Measurements from ENCODE around the gene C1orf21.

C1orf21 gene

DNA sequence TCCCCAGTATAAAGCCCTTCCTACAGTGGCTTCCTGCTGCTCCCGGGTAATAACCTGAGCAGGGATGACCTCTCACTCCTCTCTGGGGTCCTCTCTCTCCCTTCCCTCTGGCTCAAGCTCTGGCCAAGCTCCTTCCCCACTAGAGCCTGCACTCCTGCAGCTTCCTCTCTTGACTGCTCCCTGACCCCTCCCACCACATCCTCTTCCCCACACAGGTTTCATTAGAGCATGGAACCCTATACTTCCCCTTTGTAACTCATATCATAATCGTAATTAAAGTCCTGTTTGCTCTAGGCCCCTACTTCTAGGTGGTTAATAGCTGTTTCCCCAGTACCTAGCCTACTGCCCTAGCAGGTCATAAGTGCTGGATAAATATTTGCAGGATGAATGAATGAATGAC, 146.2 kb downstream of the C1orf21 start:
- no peak overlapping the region for H3K27ac Mint-ChIP-seq
- no peaks in the 10 kb centered on the region for H3K9me3 Mint-ChIP-seq
- H3K4me3 Mint-ChIP-seq, result no peak overlapping the region
- no peaks in the 10 kb centered on the region for H3K36me3 Mint-ChIP-seq (ENCODE audit: low read depth)
- H3K4me1 Mint-ChIP-seq (ENCODE audit: low read depth), result peaks cover 3% of the 10 kb centered on the region
- peaks cover 5% of the 10 kb centered on the region for H3K27me3 Mint-ChIP-seq (ENCODE audit: low read depth)

DNA sequence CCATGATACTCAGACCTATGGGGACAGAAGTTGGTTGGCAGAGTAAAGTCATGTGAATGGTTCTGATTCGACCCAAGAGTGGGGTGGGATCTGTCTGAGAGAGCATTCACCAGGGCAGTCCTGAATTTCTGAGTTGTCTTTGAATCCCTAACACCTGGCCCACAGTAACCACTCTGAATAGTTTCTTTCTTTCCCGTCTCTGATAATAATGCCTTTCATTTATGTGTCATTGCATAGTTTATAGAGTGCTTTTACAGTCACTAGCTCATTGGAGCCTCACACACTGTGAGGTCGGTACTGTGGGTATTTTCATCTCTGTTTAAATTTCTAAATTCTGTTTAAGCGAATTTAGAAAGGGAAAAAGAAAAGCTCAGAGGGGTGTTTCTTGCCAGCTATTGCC, 147.1 kb downstream of the C1orf21 start:
- Mint-ChIP-seq H3K9me3 (no peaks in the 10 kb centered on the region), H3K4me1 (ENCODE audit: low read depth) (peaks cover 3% of the 10 kb centered on the region), H3K36me3 (ENCODE audit: low read depth) (no peaks in the 10 kb centered on the region), H3K27me3 (ENCODE audit: low read depth) (peaks cover 5% of the 10 kb centered on the region), H3K27ac (no peak overlapping the region), H3K4me3 (no peak overlapping the region)

DNA sequence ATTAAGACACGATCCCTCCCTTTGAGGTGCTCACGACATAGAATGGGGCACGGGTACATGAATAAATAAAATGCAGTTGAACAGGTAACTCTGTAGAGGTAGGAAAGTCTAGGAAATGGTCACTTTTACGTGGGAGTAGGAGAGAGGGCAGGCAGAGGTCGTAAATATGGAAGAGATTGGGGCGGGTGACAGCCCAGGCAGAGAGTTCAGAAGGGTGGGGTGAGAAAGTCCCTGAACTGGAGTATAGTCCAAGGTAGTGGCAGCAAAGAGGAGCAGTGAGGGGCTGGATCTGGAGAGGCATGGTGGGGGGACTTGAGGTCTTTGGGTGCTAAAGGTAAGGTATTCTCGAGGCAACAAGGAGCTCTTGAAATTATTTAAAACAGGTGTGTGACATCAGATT, 147.9 kb downstream of the C1orf21 start:
- H3K36me3 Mint-ChIP-seq (ENCODE audit: low read depth), result no peaks in the 10 kb centered on the region
- H3K4me1 Mint-ChIP-seq (ENCODE audit: low read depth), result peaks cover 3% of the 10 kb centered on the region
- no peaks in the 10 kb centered on the region for H3K9me3 Mint-ChIP-seq
- peaks cover 5% of the 10 kb centered on the region for H3K27me3 Mint-ChIP-seq (ENCODE audit: low read depth)
- no peak overlapping the region for H3K4me3 Mint-ChIP-seq
- H3K27ac Mint-ChIP-seq, result no peak overlapping the region

DNA sequence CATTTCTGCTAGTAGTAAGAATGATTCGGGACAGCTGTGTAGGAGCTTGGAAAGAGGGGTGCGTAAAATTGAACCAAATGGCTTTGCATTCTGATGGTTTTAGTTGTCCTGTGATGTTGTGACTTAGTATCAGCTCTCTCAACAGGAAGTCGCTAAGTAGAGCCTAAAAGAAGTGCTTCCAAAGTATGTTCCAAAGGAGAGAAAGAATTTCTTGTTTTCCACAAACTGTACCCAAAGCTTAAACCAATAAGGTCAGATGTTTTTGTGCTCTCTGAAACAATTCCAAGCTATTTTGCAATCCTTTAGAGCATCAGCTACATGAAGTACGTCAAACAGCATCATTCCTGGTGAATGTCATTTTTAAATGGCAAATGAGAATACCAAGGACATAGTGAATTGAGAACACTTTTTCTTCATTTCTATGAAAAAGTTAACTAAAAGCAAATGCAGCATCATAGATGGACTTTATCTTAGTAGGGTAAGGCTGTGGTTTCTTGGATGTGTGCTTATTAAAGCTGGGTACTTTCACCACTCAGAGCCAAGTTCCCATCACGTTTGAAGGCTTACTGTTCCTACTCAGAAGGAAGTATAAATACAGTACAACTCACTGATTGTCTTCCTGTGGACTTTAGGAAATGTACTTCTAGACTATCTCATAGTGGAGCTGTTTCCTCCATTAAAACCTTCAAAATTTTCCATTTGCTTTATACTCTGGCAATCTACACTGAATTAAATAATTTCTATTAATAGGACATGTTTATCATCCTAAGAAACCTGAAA, 148.6 kb downstream of the C1orf21 start:
- Mint-ChIP-seq H3K9me3 (no peaks in the 10 kb centered on the region), H3K27ac (no peak overlapping the region), H3K4me1 (ENCODE audit: low read depth) (peaks cover 3% of the 10 kb centered on the region), H3K36me3 (ENCODE audit: low read depth) (no peaks in the 10 kb centered on the region), H3K27me3 (ENCODE audit: low read depth) (peaks cover 5% of the 10 kb centered on the region), H3K4me3 (no peak overlapping the region)

DNA sequence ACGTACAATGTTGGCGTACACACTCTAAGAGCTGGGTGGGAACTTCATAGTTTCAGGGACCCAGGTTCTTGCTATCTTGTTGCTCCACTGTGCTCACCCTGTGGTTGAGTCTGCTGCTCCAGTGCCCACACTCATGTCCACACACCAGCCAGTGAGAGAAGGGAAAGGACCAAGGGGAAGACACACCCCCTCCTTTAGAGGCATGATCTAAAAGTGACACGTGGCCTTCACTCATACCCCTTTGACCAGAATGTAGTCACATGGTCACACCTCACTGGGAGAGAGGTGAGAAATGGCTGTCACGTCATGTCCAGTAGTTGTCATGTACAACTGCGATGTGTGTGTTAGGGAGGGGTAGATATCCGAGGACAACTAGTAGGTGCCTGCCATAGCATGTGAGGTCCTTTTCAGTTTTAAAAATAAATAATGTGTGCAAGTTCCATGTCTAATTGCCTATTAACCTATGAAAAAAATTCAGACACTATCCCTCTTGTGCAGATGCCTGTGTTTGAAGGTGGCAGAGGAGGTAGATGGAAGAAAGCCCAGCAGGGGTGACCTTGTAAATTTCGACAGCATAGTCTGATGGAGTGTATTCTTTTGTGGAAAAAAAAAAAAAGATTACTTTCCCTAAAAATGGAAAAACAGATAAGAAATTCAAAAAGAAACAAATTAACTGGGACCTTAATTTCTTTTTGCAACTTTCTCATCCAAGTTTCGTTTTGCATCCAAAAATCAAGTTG, 149.6 kb downstream of the C1orf21 start:
- no peaks in the 10 kb centered on the region for H3K9me3 Mint-ChIP-seq
- H3K27me3 Mint-ChIP-seq (ENCODE audit: low read depth), result peaks cover under 1% of the 10 kb centered on the region
- no peak overlapping the region for H3K4me3 Mint-ChIP-seq
- H3K4me1 Mint-ChIP-seq (ENCODE audit: low read depth), result peaks cover 3% of the 10 kb centered on the region
- no peaks in the 10 kb centered on the region for H3K36me3 Mint-ChIP-seq (ENCODE audit: low read depth)
- H3K27ac Mint-ChIP-seq, result no peak overlapping the region

DNA sequence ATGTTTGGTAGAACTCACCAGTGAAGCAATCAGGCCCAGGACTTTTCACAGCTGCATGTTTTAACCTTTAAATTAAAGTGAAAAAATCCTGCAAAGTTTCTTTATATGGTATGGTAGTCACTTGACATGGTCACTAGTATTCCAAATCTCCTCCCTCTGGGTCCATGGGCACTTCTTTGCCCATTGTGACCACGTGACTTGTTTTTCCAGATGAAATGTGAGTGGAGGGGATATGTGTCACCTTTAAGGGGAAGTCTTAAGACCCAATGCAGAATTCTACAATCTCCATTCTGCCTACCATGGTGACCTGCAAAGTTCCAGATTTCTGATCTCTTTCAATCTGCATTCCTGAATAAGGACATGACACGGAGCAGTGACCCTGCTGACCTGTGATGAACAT, 152.8 kb downstream of the C1orf21 start:
- H3K36me3 Mint-ChIP-seq (ENCODE audit: low read depth), result no peaks in the 10 kb centered on the region
- H3K27me3 Mint-ChIP-seq (ENCODE audit: low read depth), result no peaks in the 10 kb centered on the region
- no peaks in the 10 kb centered on the region for H3K4me1 Mint-ChIP-seq (ENCODE audit: low read depth)
- no peaks in the 10 kb centered on the region for H3K9me3 Mint-ChIP-seq
- no peak overlapping the region for H3K27ac Mint-ChIP-seq
- no peak overlapping the region for H3K4me3 Mint-ChIP-seq

DNA sequence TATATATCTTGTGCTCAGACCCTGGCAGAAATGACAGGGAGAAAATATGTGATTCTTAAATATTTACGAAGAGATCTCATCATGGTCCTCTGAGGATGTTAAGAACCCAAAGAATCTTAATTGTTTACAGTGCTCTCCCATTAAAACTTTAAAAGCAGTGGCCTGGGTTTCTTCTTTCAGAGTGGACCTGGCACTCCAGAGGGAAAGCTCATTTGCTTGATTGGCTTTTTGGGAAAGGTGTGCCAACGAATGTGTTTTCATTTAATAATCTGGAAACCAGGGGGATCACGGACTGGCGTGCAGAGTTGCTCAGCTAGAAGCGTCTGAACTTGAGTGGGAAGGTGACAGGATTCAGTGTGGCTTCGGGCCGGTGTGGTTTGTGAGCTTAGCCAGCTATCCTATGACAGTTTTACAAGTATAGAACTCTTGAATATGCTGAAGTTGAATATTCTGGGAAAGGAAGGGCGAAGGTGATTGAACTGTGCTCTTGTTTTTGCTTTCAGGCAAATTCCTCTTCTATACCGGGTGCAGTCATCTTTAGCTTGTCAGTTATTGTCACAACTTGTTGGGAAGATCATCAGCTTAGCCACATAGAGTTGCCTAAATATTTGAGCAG, 154.8 kb downstream of the C1orf21 start:
- H3K9me3 Mint-ChIP-seq, result no peaks in the 10 kb centered on the region
- H3K36me3 Mint-ChIP-seq (ENCODE audit: low read depth), result no peaks in the 10 kb centered on the region
- no peak overlapping the region for H3K4me3 Mint-ChIP-seq
- no peaks in the 10 kb centered on the region for H3K27me3 Mint-ChIP-seq (ENCODE audit: low read depth)
- no peak overlapping the region for H3K27ac Mint-ChIP-seq
- H3K4me1 Mint-ChIP-seq (ENCODE audit: low read depth), result no peaks in the 10 kb centered on the region

DNA sequence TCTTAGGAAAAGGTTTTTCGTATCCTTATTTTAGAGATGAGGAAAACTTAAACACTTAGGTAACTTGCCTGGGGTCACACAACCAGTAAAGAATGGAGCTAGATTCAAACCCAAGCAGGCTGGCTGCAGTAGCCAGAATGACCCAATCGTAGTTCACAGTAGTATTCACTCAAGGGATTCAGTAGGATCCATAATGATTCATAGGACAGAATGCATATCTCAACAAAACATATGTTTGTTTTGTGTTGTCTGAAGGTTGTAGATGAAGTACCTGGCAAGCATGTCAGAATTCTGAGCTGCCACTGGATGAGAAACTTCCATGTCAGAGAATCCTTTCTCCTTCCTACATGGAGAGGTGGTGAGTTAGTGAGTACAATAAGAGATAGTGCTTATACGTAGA, 155.5 kb downstream of the C1orf21 start:
- no peaks in the 10 kb centered on the region for H3K36me3 Mint-ChIP-seq (ENCODE audit: low read depth)
- no peaks in the 10 kb centered on the region for H3K9me3 Mint-ChIP-seq
- no peak overlapping the region for H3K27ac Mint-ChIP-seq
- H3K27me3 Mint-ChIP-seq (ENCODE audit: low read depth), result no peaks in the 10 kb centered on the region
- H3K4me3 Mint-ChIP-seq, result no peak overlapping the region
- no peaks in the 10 kb centered on the region for H3K4me1 Mint-ChIP-seq (ENCODE audit: low read depth)

DNA sequence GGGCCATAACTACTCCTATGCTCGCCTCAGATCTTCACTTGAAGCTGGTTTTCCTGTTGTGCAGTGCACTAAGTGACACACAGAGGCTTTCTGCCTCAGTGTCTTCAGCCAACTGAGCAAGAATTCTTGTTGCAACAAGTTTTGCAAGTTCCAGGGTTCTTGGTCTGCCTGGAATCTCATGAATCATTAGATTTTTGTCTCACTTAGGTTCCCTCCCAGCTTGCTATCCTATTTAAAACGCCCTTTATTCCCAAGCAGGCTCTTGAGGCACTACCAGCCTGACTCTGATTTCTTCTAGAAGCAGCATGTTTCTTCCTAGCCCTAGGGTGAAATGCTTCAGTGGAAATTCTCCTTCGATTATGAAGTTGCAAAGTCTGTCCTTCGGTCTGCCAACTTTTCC, 158.8 kb downstream of the C1orf21 start:
- Mint-ChIP-seq H3K27me3 (ENCODE audit: low read depth) (no peaks in the 10 kb centered on the region), H3K36me3 (ENCODE audit: low read depth) (no peaks in the 10 kb centered on the region), H3K9me3 (no peaks in the 10 kb centered on the region), H3K4me1 (ENCODE audit: low read depth) (no peaks in the 10 kb centered on the region), H3K4me3 (no peak overlapping the region), H3K27ac (no peak overlapping the region)

DNA sequence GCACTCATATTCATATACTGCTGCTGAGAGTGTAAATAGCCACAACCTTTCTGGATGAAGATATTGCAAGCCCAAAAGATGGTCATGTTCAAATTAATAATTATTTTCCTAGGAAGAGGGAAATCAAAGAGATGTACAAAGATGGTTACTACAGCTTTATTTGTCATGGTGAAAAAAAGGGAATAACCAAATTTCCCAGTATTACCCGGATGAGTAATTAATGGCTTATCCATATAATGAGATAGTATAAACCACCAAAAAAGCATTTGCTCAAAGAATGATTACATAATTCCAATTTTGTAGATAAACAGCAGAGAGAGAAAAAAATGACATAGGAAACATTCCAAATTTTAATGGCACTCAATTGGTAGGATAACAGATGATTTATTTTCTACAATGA, 165.6 kb downstream of the C1orf21 start:
- H3K4me1 Mint-ChIP-seq (ENCODE audit: low read depth), result no peaks in the 10 kb centered on the region
- H3K27ac Mint-ChIP-seq, result no peak overlapping the region
- no peak overlapping the region for H3K4me3 Mint-ChIP-seq
- peaks cover 17% of the 10 kb centered on the region for H3K27me3 Mint-ChIP-seq (ENCODE audit: low read depth)
- no peaks in the 10 kb centered on the region for H3K36me3 Mint-ChIP-seq (ENCODE audit: low read depth)
- no peaks in the 10 kb centered on the region for H3K9me3 Mint-ChIP-seq

DNA sequence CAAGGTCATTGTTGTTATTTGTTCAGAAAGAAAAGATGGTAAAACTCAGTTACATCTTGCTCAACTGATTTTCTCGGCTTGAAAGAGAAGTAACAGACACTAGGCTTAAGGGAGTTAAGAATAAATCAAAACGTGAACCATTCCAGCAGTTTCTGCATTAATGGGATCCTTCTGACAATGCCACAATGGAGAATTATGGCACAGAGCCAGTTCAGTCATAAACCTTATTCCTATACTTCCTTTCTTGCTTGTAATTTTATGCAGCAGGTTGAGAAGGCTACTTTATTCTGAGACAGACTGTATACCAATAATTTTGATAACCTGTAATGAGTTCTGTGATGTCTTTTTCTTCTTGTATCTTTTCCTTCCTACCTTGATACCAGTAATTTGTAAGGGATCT, 167.0 kb downstream of the C1orf21 start:
- no peaks in the 10 kb centered on the region for H3K36me3 Mint-ChIP-seq (ENCODE audit: low read depth)
- peaks cover 17% of the 10 kb centered on the region for H3K27me3 Mint-ChIP-seq (ENCODE audit: low read depth)
- no peak overlapping the region for H3K27ac Mint-ChIP-seq

DNA sequence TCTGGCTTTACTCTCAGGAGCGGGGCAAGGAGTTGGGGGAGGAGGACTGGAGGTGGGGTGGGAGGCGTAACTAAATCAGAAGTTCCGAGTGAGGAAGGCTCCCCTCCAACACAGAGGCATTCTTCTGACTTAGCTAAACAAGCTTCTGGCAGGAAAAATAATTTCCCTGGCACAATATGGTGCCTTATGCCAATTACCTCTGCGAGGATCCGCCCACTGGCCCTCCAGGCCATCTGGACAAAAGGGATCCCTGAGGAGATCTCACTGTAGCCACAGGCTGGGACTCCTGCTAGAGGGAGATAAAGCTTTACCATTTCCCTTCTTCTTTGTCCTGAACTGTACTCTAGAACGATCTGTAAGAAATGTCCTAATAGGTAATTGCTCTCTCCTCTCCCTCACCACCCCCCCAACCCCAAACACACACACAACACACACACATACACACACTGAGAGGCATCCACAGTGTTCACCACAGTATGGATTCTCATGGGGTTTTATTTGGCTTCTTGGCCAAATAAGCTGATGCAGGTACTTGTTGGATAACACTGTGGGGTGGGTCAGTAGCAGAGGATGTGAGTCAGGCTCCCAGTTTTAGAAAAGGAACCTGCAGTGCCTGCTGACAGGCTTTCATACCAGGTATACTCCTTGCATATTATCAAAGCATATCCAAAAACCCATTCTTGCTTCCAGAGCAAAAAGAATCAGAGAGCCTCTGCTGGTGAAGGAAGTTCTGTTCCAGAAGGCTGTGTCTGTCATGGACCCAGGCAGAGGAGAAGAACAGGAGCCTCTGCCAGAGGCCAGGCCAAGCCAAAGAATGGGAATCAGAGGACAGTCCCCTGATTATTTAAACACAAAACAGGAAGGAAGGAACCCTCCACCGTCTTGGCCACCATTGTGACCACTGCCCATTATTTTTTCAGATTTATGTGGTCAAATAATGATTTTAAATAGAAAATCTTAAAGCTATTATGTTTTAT, 169.1 kb downstream of the C1orf21 start:
- Mint-ChIP-seq H3K9me3 (no peaks in the 10 kb centered on the region), H3K36me3 (ENCODE audit: low read depth) (no peaks in the 10 kb centered on the region), H3K27ac (no peak overlapping the region), H3K27me3 (ENCODE audit: low read depth) (peaks cover 15% of the 10 kb centered on the region), H3K4me3 (no peak overlapping the region), H3K4me1 (ENCODE audit: low read depth) (no peaks in the 10 kb centered on the region)

More for the DNA sequence above, 167.0 kb downstream of the C1orf21 start:
- Mint-ChIP-seq H3K4me1 (ENCODE audit: low read depth) (no peaks in the 10 kb centered on the region), H3K4me3 (no peak overlapping the region), H3K9me3 (no peaks in the 10 kb centered on the region)

DNA sequence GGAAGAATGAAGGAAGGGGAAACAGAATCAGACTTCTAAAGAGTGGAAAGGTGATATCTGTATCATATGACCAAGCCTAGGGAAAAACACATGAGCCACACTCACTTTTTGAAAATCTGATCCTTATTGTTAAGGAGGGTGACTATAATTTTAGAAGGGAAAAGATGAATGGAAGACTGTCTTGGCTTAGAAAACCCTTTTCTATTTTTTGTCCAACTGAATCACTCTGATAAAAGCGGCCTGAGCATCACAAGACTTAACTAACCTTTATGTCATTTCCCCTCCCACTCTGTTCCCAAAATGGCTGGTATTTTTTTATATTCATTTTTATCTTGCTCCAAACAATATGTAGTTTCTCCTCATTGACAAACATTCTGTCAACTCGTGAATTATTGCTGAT, 169.8 kb downstream of the C1orf21 start:
- Mint-ChIP-seq H3K27me3 (ENCODE audit: low read depth) (peaks cover 12% of the 10 kb centered on the region), H3K27ac (no peak overlapping the region), H3K36me3 (ENCODE audit: low read depth) (no peaks in the 10 kb centered on the region), H3K4me1 (ENCODE audit: low read depth) (no peaks in the 10 kb centered on the region), H3K4me3 (no peak overlapping the region), H3K9me3 (no peaks in the 10 kb centered on the region)

Measured in T-helper 1 cell treated with Interleukin-12 subunit alpha and Interleukin-12 subunit beta and Interleukin-4 antibody, amounts not matched to agents 30 μg/mL and 1 μg/mL, for 36 hours (primary cell).